Kidney epithelial cell (primary cell): ENCODE measurements around the gene INA. TPM values are rescaled to one million over a fixed set of nuclear protein-coding genes. Genes with fewer than 3 reads are reported as not detected.

Experiments
- DNase-seq: peaks from one replicate; pipeline ENCODE4 v3.0.0-alpha.2; 2010; ENCODE audit warnings: low read depth
- H3K27me3 ChIP-seq: 2 replicates; pipeline ENCODE4 v1.6.0; 2011; ENCODE audit warnings: low read length; ENCODE audit not compliant: control insufficient read depth, insufficient read depth
- H3K36me3 ChIP-seq: 2 replicates; pipeline ENCODE4 v1.5.1; 2011; ENCODE audit warnings: low read length; ENCODE audit not compliant: control insufficient read depth, insufficient read depth
- H3K4me3 ChIP-seq: 2 replicates; pipeline ENCODE4 v1.5.1; 2011; ENCODE audit warnings: low read depth, mild to moderate bottlenecking, control low read depth, low read length
- CTCF ChIP-seq: IDR thresholded peaks from 2 replicates; pipeline ENCODE4 v1.5.1; 2011; ENCODE audit warnings: mild to moderate bottlenecking, moderate library complexity, low read length, control low read depth, inconsistent platforms; ENCODE audit not compliant: insufficient read depth, poor library complexity, severe bottlenecking
- total RNA-seq: library from RNA; depleted of rRNA; stranded (reverse); fragments of >200 nt; gene quantifications from 2 replicates; pipeline ENCODE4 v1.2.3, GENCODE V29; 2015

Gene INA
- total RNA-seq: 8.1 and 9.2 TPM in 2 replicates

DNA sequence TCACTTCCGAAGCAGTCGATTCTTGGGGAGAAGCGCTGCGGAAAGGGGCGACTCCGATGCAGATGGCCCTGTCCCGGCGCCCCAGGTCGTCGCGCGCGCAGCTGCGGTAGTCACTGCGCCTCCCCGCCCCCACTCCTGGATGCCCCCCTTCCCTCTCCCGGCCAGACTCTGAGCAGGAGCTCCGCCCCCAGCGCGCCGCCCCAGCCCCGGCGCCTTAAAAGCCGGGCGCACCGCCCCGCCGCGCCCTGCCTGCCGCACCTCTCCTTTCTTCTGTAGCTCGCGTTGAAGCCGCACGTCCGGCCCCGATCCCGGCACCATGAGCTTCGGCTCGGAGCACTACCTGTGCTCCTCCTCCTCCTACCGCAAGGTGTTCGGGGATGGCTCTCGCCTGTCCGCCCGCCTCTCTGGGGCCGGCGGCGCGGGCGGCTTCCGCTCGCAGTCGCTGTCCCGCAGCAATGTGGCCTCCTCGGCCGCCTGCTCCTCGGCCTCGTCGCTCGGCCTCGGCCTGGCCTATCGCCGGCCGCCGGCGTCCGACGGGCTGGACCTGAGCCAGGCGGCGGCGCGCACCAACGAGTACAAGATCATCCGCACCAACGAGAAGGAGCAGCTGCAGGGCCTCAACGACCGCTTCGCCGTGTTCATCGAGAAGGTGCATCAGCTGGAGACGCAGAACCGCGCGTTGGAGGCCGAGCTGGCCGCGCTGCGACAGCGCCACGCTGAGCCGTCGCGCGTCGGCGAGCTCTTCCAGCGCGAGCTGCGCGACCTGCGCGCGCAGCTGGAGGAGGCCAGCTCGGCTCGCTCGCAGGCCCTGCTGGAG lies at the start of gene INA:
INA (plus strand) TSS at position 243 of the 817 bp plus-strand sequence; CDS start at position 317, 74 bp downstream.
- Histone ChIP-seq H3K36me3 (no peaks in the 10 kb centered on the region), H3K4me3 (peak within 1 kb of the TSS; percentile 37), H3K27me3 (peaks cover 28% of the 10 kb centered on the region)
- DNase-seq: peak; percentile 29
- no peak for TF ChIP-seq CTCF

- no peaks in the 10 kb centered on the region for H3K36me3 ChIP-seq
- no peaks in the 10 kb centered on the region for H3K27me3 ChIP-seq
- DNase-seq: no peak
- H3K4me3 ChIP-seq: no peak overlapping the region
- no peak for TF ChIP-seq CTCF
These were observed 49.5 kb upstream of the INA start for GRCh38 chr10:103227416-103227815.

- H3K27me3 ChIP-seq: no peaks in the 10 kb centered on the region
- no peaks in the 10 kb centered on the region for H3K36me3 ChIP-seq
- DNase-seq: peak; percentile 91
- H3K4me3 ChIP-seq: no peak overlapping the region
- no peak for TF ChIP-seq CTCF
These were observed 45.8 kb upstream of the INA start for GRCh38 chr10:103231047-103231551.

- no peak for DNase-seq
- H3K27me3 ChIP-seq: no peaks in the 10 kb centered on the region
These were observed 44.7 kb upstream of the INA start for GRCh38 chr10:103232131-103232673.

GRCh38 chr10:103232772-103233488 lies 44.0 kb upstream of the INA start:
- no peak for DNase-seq
- no peaks in the 10 kb centered on the region for H3K27me3 ChIP-seq
- H3K4me3 ChIP-seq: no peak overlapping the region
- no peak for TF ChIP-seq CTCF
- no peaks in the 10 kb centered on the region for H3K36me3 ChIP-seq

More at GRCh38 chr10:103232131-103232673, 44.7 kb upstream of the INA start:
- TF ChIP-seq CTCF: no peak
- Histone ChIP-seq H3K36me3 (no peaks in the 10 kb centered on the region), H3K4me3 (no peak overlapping the region)
